DOHH2 (cell line): ENCODE results near the gene ADCY10.

ENCODE experiments used
- H3F3A ChIP-seq: fragments of 200-600 bp; sonication (generic), shearing (Covaris generic); 2 replicates; pipeline ENCODE4 v1.6.0; 2016; ENCODE audit warnings: antibody characterized with exemption, mild to moderate bottlenecking; ENCODE audit not compliant: control insufficient read depth, insufficient read depth
- H3K27ac ChIP-seq: fragments of 200-600 bp; sonication (generic); 2 replicates; pipeline ENCODE4 v1.5.1; 2014; ENCODE audit warnings: low read depth, mild to moderate bottlenecking, low read length, moderate library complexity
- H3K27me3 ChIP-seq: fragments of 200-600 bp; sonication (generic); 2 replicates; pipeline ENCODE4 v1.6.1; 2014; ENCODE audit warnings: mild to moderate bottlenecking, low read length, mixed read lengths; ENCODE audit not compliant: control insufficient read depth
- H3K36me3 ChIP-seq: fragments of 200-600 bp; sonication (generic); 2 replicates; pipeline ENCODE4 v1.6.1; 2014; ENCODE audit warnings: mild to moderate bottlenecking, low read length, moderate library complexity, mixed read lengths; ENCODE audit not compliant: control insufficient read depth
- H3K4me1 ChIP-seq: fragments of 200-600 bp; sonication (generic); 2 replicates; pipeline ENCODE4 v1.6.1; 2014; ENCODE audit warnings: mild to moderate bottlenecking, low read length, mixed read lengths; ENCODE audit not compliant: control insufficient read depth
- H3K4me2 ChIP-seq: fragments of 200-600 bp; sonication (generic); 2 replicates; pipeline ENCODE4 v1.6.0; 2014; ENCODE audit warnings: mild to moderate bottlenecking, low read length, moderate library complexity
- H3K4me3 ChIP-seq: fragments of 200-600 bp; sonication (generic); 2 replicates; pipeline ENCODE4 v1.5.1; 2014; ENCODE audit warnings: mild to moderate bottlenecking, low read length, mixed read lengths
- H3K79me2 ChIP-seq: fragments of 200-600 bp; sonication (generic); 2 replicates; pipeline ENCODE4 v1.6.1; 2014; ENCODE audit warnings: mild to moderate bottlenecking, low read length, mixed read lengths; ENCODE audit not compliant: control insufficient read depth
- H3K9me2 ChIP-seq: fragments of 200-600 bp; sonication (generic); replicated peaks from 2 replicates; pipeline ENCODE4 v1.6.1; 2014; ENCODE audit warnings: mild to moderate bottlenecking, low read length, mixed read lengths; ENCODE audit not compliant: control insufficient read depth
- H3K9me3 ChIP-seq: fragments of 200-600 bp; sonication (generic); 2 replicates; pipeline ENCODE4 v1.6.1; 2014; ENCODE audit warnings: antibody characterized with exemption, low read length, mixed read lengths; ENCODE audit not compliant: control insufficient read depth, insufficient read depth
- H4K20me1 ChIP-seq: fragments of 200-600 bp; sonication (generic); 2 replicates; pipeline ENCODE4 v1.6.0; 2014; ENCODE audit warnings: low read depth, mild to moderate bottlenecking, antibody characterized with exemption, low read length, moderate library complexity; ENCODE audit not compliant: control insufficient read depth, insufficient read depth
- EZH2phosphoT487 ChIP-seq: fragments of 200-600 bp; sonication (generic); IDR thresholded peaks from 2 replicates; pipeline ENCODE4 v1.6.1; 2017; ENCODE audit warnings: borderline replicate concordance, mild to moderate bottlenecking, antibody characterized with exemption, low read length, moderate library complexity, mixed read lengths
- TF ChIP-seq, protein P1 (sequence below): fragments of 200-600 bp; sonication (generic); IDR thresholded peaks from one replicate; pipeline ENCODE4 v1.5.1; 2014; ENCODE audit warnings: antibody characterized with exemption, mild to moderate bottlenecking, low read depth, low read length; ENCODE audit not compliant: poor library complexity, severe bottlenecking

Gene ADCY10

DNA sequence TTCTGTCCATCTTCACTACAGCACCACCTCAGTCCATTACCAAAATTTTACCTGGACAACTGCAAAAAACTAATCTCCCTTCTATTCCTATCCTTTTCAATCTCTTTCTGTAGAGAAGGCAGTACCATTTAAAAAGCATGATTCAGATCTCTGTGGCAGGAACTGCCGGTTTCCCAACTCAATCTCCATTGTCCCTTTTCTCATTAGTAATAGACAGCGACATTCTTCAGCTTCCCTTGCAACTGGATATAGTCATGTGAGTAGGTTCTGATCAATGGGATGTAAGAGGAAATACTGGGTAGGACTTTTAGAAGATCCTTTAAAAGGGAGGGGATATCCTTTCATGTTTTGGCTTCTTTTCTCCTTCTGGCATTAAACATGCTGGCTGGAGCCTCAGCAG, 74.9 kb downstream of the ADCY10 start:
- H3K27me3 ChIP-seq = no peaks in the 10 kb centered on the region; the same call in 1 of the 2 replicates
- no peaks in the 10 kb centered on the region for H3K9me2 ChIP-seq
- H3F3A ChIP-seq = no peaks in the 10 kb centered on the region
- no peak overlapping the region for H3K4me3 ChIP-seq
- no peak overlapping the region for H3K4me2 ChIP-seq
- H3K36me3 ChIP-seq = no peaks in the 10 kb centered on the region
- H3K4me1 ChIP-seq = no peaks in the 10 kb centered on the region
- TF ChIP-seq, protein P1, sequence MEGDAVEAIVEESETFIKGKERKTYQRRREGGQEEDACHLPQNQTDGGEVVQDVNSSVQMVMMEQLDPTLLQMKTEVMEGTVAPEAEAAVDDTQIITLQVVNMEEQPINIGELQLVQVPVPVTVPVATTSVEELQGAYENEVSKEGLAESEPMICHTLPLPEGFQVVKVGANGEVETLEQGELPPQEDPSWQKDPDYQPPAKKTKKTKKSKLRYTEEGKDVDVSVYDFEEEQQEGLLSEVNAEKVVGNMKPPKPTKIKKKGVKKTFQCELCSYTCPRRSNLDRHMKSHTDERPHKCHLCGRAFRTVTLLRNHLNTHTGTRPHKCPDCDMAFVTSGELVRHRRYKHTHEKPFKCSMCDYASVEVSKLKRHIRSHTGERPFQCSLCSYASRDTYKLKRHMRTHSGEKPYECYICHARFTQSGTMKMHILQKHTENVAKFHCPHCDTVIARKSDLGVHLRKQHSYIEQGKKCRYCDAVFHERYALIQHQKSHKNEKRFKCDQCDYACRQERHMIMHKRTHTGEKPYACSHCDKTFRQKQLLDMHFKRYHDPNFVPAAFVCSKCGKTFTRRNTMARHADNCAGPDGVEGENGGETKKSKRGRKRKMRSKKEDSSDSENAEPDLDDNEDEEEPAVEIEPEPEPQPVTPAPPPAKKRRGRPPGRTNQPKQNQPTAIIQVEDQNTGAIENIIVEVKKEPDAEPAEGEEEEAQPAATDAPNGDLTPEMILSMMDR = no peak
- no peak for TF ChIP-seq EZH2phosphoT487
- H4K20me1 ChIP-seq = no peaks in the 10 kb centered on the region
- no peaks in the 10 kb centered on the region for H3K9me3 ChIP-seq
- H3K79me2 ChIP-seq = no peaks in the 10 kb centered on the region
- H3K27ac ChIP-seq = no peak overlapping the region

DNA sequence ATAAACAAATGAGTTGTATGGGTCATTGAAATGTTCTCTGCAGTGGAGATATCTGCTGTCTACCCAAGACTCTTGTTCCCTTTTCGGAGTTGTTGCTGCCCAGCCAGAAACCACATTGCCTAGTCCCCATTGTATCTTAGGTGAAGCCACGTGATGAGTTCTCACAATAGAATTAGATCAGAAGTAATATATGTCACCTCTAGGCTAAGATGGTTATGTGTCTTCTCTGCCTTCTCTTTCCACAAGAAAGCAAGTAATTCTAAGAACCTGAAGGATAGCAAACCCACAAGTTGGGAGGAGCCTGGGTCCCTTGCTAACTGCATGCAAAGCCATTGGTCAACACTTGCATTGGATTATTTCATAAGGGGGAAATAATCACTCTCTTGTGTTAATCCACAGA, 76.6 kb downstream of the ADCY10 start:
- no peaks in the 10 kb centered on the region for H3K27me3 ChIP-seq
- no peaks in the 10 kb centered on the region for H3K36me3 ChIP-seq
- TF ChIP-seq EZH2phosphoT487 = no peak
- TF ChIP-seq, protein P1 = no peak
- H3K9me3 ChIP-seq = no peaks in the 10 kb centered on the region
- no peak overlapping the region for H3K4me2 ChIP-seq
- H3K79me2 ChIP-seq = no peaks in the 10 kb centered on the region
- no peaks in the 10 kb centered on the region for H3K9me2 ChIP-seq
- no peaks in the 10 kb centered on the region for H3F3A ChIP-seq
- no peaks in the 10 kb centered on the region for H3K4me1 ChIP-seq
- no peaks in the 10 kb centered on the region for H4K20me1 ChIP-seq
- no peak overlapping the region for H3K4me3 ChIP-seq
- no peak overlapping the region for H3K27ac ChIP-seq

DNA sequence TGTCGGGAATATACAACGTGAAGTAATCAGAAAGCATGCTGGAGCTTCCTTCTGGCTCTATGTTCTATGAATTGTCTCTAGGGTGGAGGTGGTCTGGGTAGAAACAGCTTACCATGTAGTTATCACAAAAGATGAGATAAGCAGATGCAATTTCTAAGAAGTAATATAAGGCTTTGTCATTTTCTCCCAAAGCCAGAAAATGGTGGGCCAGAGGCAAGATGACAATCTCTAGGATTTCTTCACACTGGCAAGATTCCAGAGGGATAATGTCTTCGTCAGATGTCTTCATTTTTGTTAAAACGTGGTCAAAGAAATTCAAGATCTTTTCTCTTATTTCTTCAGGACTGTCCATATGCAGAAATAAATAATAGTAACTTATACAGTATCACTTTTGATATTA, 77.7 kb downstream of the ADCY10 start:
- no peak overlapping the region for H3K27ac ChIP-seq
- no peaks in the 10 kb centered on the region for H3K9me2 ChIP-seq
- H3K9me3 ChIP-seq = no peaks in the 10 kb centered on the region
- TF ChIP-seq, protein P1 = no peak
- no peak for TF ChIP-seq EZH2phosphoT487
- no peaks in the 10 kb centered on the region for H4K20me1 ChIP-seq
- H3K36me3 ChIP-seq = no peaks in the 10 kb centered on the region
- no peaks in the 10 kb centered on the region for H3K4me1 ChIP-seq
- H3K4me3 ChIP-seq = no peak overlapping the region
- no peaks in the 10 kb centered on the region for H3F3A ChIP-seq
- no peak overlapping the region for H3K4me2 ChIP-seq
- H3K79me2 ChIP-seq = no peaks in the 10 kb centered on the region
- no peaks in the 10 kb centered on the region for H3K27me3 ChIP-seq

DNA sequence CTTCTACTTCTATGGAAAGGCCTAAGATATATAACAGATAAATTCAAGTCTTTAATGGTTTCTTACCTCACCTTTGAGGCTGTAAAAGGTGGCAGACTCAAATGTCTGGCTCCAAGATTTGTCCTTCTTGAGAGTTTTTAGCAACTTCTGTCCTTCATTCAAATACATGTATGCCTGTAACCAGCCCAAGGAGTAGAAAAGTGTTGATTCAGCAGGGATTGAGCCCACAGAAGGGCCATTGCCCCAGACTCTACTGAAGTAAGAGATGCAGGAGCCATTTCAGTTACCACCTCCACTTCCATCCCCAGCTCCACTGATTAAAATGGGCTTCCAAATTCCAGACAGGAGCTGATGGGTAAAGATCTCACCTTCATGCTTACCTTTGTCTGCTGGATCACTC, 80.0 kb downstream of the ADCY10 start:
- H4K20me1 ChIP-seq = no peaks in the 10 kb centered on the region
- no peak for TF ChIP-seq EZH2phosphoT487
- TF ChIP-seq, protein P1 = no peak
- H3F3A ChIP-seq = no peaks in the 10 kb centered on the region
- no peak overlapping the region for H3K4me3 ChIP-seq
- H3K36me3 ChIP-seq = no peaks in the 10 kb centered on the region
- H3K4me2 ChIP-seq = no peak overlapping the region
- H3K79me2 ChIP-seq = no peaks in the 10 kb centered on the region
- no peak overlapping the region for H3K27ac ChIP-seq
- no peaks in the 10 kb centered on the region for H3K27me3 ChIP-seq
- no peaks in the 10 kb centered on the region for H3K9me3 ChIP-seq
- no peaks in the 10 kb centered on the region for H3K4me1 ChIP-seq
- H3K9me2 ChIP-seq = no peaks in the 10 kb centered on the region
